Liver (tissue), 3 donors: ENCODE measurements around the gene MYBPC3.

Experiments used
- ATF3 ChIP-seq: IDR thresholded peaks from 2 replicates; pipeline ENCODE4 v1.6.1; 2016; ENCODE audit warnings: antibody characterized with exemption
- EGR1 ChIP-seq, 2 donors: IDR thresholded peaks; 2 replicates each; pipeline ENCODE4 v1.6.1; 2016 to 2018; ENCODE audit warnings: antibody characterized with exemption in 2 of 2, low read depth in 2 of 2
- REST ChIP-seq: IDR thresholded peaks from 2 replicates; pipeline ENCODE4 v1.6.1; 2016; ENCODE audit warnings: antibody characterized with exemption, mild to moderate bottlenecking
- RXRA ChIP-seq, 2 donors: IDR thresholded peaks; 2 replicates each; pipeline ENCODE4 v1.6.1; 2017 to 2018; ENCODE audit warnings: antibody characterized with exemption in 2 of 2, mild to moderate bottlenecking in 1 of 2
- SP1 ChIP-seq: IDR thresholded peaks from 2 replicates; pipeline ENCODE4 v1.6.1; 2018; ENCODE audit warnings: antibody characterized with exemption, mild to moderate bottlenecking
- TF ChIP-seq, protein P1 (sequence below): fragments of 150-350 bp; IDR thresholded peaks from 2 replicates; pipeline ENCODE4 v1.5.1; 2017; ENCODE audit warnings: improper control_type of control experiment, low read depth, low read length; ENCODE audit not compliant: missing input control
- donor health status: healthy.
- donor health status: healthy.

DNA sequence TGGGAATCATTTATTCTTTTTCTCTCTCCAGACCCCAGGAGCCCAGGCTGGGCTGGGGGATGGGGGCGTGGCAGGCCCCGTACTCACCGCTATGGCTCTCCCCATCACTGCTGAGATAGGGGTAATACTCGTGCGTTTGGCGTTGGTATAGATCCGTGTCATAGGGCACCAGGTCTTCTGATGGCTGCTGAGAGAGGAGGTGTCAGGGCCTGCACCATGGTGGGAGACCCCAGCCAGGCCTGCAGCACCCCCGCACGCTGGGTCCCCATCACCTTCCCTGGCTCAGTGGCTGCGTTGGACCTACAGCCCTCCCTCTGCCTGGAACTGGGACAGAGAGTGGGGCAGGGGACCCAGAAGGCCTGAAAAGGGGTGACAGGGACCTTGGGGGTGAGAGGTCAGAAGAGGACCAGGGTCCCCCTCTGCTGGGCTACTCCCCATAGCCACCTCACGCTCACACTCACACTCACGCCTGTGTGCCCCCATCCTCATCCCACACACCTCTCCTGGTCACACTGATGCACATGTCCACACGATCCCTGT, 23.1 kb upstream of the MYBPC3 start:
- TF ChIP-seq REST (no peak), RXRA (IDR thresholded peaks at IDR 0.05) (no peak), EGR1 (IDR thresholded peaks at IDR 0.05; ENCODE audit: low read depth in 2 of 2) (no peak), SP1 (no peak), ATF3 (no peak)
- TF ChIP-seq, protein P1, sequence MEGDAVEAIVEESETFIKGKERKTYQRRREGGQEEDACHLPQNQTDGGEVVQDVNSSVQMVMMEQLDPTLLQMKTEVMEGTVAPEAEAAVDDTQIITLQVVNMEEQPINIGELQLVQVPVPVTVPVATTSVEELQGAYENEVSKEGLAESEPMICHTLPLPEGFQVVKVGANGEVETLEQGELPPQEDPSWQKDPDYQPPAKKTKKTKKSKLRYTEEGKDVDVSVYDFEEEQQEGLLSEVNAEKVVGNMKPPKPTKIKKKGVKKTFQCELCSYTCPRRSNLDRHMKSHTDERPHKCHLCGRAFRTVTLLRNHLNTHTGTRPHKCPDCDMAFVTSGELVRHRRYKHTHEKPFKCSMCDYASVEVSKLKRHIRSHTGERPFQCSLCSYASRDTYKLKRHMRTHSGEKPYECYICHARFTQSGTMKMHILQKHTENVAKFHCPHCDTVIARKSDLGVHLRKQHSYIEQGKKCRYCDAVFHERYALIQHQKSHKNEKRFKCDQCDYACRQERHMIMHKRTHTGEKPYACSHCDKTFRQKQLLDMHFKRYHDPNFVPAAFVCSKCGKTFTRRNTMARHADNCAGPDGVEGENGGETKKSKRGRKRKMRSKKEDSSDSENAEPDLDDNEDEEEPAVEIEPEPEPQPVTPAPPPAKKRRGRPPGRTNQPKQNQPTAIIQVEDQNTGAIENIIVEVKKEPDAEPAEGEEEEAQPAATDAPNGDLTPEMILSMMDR = no peak
